Cortex of kidney (tissue), 1 donor: ENCODE results near the gene KLK7.
"Not testable (repeated sequence)": the region's sequence is repeated elsewhere in the genome, so short reads cannot be mapped to it uniquely, and the experiment has no call there.

Experiments used
- DNase-seq: peaks from one replicate; lab custom pipeline; 2025; lab: John Stamatoyannopoulos, UW

KLK7 gene

GRCh38 chr19:50975766-50976165 is 8.0 kb downstream of the KLK7 start:
- DNase-seq, result no peak

DNA sequence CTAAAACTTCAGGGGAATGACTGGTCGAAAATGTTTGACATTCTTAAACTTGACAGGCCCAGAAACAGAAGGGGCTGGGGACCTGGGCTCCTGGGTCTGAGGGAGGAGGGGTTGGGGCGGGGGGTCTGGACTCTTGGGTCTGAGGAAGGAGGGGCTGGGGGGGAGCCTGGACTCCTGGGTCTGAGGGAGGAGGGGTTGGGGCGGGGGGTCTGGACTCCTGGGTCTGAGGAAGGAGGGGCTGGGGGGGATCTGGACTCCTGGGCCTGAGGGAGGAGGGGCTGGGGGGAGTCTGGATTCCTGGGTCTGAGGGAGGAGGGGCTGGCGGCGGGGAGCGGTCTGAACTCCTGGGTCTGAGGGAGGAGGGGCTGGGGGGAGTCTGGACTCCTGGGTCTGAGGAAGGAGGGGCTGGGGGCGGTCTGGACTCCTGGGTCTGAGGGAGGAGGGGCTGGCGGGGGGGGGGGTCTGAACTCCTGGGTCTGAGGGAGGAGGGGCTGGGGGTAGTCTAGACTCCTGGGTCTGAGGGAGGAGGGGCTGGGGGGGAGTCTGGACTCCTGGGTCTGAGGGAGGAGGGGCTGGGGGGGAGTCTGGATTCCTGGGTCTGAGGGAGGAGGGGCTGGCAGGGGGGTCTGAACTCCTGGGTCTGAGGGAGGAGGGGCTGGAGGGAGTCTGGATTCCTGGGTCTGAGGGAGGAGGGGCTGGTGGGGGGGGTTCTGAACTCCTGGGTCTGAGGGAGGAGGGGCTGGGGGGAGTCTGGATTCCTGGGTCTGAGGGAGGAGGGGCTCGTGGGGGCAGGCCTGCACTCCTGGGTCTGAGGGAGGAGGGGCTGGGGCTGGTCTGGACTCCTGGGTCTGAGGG is 8.8 kb downstream of the KLK7 start:
- DNase-seq, result no peak

GRCh38 chr19:50972795-50973376 is 10.8 kb downstream of the KLK7 start:
- no peak for DNase-seq

- DNase-seq, result not testable (repeated sequence)
Observed at GRCh38 chr19:50969810-50970209, 13.9 kb downstream of the KLK7 start.

GRCh38 chr19:50969413-50969760 is 14.3 kb downstream of the KLK7 start, which contains the start of gene KLK6:
Gene KLK6, minus strand, starts transcription at chr19:50969591. Its CDS starts 1,487 bp downstream, at chr19:50968104.
- no peak for DNase-seq

DNA sequence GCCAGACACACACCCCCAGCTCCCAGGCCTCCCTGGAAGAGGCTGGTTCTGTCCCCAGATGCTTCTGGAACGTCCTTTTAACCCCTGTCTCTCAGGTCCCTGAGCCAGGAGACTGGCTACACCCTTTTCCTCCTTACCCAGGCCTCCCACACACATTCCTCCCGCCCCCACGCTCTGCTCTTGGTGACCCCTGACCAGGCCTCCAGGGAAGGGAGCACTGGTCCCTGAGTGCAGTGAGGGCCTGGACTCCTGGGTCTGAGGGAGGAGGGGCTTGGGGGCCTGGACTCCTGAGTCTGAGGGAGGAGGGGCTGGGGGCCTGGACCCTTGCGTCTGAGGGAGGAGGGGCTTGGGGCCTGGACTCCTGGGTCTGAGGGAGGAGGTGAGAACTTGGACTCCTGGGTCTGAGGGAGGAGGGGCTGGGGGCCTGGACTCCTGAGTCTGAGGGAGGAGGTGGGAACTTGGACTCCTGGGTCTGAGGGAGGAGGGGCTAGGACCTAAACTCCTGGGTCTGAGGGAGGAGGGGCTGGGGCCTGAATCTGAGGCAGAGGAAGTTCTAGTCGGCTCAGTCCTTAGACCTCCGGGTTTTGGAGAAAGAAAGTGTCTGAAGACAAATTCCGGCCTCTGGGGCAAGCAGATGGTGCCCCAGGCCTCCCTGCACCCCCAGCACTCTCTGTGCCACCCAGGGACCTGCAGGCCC is 14.9 kb downstream of the KLK7 start:
- DNase-seq, result no peak

DNA sequence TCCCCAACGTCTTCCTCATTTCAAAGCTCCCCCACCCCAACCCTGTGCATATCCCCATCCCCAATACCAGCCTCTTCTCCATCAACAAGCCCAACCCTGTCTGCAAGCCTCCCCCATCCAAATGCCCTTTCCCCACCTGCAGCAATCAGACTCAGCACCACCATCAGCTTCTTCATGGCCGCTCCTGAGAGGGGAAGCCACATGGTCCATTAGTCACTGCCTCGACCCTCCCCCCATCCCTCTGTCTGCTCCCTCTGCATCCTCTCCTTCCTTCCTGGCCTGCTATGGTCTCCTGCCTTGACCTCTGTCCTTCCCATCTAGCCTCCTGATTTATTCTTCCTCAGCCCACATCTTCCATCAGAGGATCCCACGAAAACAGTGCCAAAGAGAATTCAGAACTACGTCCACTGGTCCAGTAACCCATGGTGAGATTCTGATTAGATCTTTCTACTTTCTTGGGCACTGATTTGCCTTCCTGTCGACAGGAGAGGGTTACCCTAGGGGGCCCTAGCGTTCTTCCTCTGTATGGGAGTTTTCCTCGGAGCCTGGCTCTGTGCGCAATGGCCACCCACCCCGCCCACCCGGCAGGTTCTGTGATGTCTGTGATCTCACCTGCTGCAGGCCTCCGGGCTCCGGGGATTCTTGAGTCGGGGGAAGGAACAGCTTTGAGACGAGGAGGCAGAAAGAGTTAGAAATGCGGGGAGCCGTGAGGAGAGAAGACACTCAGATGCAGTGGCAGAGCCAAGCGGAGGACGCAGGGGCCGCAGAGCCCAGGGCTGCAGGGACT is 15.6 kb downstream of the KLK7 start:
- DNase-seq, result no peak

- DNase-seq, result no peak
Observed at GRCh38 chr19:50964266-50964665, 19.5 kb downstream of the KLK7 start.

GRCh38 chr19:50963381-50963780 is 20.3 kb downstream of the KLK7 start:
- DNase-seq, result no peak

DNA sequence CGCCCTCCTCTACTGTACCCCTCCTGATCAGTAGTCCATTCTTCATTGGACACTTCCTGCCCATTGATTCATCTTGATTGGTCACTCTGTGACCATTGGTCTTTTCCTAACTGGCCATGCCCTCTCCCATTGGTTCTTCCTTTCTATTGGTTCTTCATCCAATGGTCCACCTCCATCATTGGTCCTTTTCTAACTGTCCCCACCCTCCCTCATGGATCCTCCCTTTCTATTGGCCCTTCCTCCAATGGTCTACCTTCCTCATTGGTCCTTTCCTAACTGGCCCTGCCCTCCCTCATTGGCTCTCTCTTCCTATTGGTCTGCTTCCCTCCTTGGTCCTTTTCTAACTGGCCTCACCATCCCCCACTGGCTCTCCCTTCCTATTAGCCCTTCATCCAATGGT is 21.5 kb downstream of the KLK7 start:
- no peak for DNase-seq

DNA sequence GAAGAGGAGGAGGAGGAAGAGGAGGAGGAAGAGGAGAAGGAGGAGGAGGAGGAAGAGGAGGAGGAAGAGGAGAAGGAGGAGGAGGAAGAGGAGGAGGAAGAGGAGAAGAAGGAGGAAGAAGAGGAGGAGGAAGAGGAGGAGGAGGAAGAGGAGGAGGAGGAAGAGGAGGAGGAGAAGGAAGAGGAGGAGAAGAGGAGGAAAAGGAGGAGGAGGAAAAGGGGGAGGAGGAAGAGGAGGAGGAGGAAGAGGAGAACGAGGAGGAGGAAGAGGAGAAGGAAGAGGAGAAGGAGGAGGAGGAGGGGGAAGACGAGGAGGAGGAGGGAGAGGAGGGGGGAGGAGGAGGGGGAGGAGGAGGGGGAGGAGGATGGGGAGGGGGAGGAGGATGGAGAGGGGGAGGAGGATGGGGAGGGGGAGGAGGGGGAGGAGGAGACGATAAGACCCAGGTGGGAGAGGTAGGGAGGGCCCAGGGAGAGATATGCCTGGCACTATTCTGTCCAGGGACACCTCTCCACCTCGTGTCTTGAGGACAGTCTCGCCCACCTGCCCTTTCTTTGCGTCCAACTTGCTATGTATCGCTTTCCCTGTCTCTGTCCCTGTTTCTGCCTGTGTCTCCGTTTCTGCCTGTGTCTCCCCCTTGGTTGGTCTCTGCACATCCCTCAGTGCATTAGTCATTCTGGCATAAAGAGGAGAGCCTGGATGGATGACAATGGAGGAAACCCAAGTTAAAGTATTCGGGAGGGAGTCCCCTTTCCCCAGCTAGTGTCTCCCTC is 23.8 kb downstream of the KLK7 start:
- DNase-seq, result no peak

DNA sequence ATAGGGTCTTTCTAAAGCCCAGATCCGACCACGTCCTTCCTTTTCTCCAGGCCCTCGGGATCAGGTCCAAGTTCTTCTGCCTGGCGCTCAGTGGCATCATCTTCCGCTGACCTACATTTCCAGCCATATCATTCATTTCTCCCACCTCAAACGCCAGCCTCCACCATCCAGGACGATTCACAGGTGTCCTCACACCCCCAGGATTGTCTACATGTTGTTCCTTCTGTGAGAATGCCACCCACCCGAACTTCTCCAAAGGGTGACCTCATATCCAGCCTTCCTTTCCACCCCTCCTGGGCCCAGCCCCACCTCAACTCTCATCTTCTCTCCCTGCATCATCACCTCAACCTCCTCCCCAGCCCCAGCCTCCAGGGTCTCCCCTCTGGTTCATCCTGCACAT is 26.1 kb downstream of the KLK7 start:
- DNase-seq, result no peak

DNA sequence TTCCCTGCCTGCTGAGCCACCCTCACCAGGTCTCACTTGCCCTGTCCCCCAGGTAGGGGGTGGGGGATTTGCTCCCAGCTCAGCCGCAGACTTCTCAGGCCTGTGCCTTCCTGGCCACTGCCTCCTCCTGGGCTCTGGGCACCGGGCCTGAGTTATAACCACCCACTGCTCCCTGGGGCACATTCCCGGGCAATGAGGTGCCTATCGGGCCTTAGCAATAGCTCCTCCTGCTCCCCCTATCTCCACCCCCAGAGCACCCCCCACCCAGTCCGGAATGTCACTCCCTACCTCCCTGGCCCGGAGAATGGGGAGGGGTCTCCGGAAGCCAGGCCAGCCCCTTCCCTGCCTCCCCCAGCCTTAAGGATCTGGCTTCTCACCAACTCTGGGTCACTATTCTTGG is 30.8 kb downstream of the KLK7 start, which contains the start of gene KLK5:
KLK5 (minus strand) TSS at position 129 of the 400 bp plus-strand sequence. CDS start 381 bp downstream, outside the sequence.
- no peak for DNase-seq

DNA sequence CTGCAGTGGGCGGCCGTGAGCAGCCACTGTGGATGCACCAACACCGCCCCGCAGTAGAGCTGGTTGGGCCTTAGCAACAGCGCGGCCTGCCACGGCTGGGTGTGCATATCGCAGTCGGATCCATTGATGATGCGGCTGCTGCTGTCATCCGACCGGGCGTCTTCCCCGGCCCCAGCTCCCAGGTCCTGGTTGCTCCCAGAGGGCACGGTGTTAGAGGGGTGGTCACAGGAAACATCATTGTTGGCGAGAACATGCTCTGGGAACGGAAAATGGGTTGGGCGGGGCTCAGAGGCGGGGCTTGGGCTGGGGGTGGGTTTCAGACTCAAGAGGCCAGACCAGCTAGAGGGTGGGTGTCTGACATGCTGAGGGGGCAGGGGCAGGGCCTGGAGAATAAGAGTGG is 33.9 kb downstream of the KLK7 start:
- DNase-seq, result no peak

- no peak for DNase-seq
Observed at GRCh38 chr19:50947123-50947522, 36.6 kb downstream of the KLK7 start.

DNA sequence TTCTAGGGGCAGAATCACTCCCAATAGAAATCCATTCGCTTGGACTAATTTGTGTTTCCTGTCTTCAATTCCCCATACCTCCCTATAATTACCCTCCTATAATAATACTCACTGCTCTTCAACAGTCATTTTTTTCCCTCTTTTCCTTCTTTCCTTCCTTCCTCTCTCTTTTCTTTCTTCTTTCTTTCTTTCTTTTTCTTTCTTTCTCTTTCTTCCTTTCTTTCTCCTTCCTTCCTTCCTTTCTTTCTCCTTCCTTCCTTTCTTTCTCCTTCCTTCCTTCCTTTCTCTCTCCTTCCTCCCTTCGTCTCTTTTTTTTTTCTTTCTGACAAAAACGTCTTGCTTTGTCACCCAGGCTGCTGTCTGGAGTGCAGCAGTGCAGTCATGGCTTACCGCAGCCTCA is 38.9 kb downstream of the KLK7 start:
- DNase-seq, result no peak

GRCh38 chr19:50943074-50943828 is 40.5 kb downstream of the KLK7 start:
- no peak for DNase-seq

DNA sequence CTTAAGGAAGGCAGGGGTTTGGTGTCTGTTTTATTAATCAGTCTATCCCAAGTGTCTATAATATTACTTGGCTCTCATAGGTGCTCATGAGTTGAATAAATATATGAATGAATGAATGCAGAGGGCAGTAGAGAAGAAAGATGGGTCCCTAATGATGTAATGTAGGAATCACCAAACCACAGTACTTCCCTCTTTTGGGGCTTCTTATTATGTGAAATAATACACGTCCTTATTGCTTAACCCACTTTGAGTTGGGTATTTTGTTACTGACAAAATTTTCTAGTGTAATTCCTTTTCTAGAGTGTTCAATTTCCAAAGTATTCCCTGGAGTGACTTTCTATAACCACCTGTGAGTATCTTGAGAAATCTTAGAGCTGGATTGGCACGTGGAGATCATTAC is 44.1 kb downstream of the KLK7 start:
- DNase-seq, result no peak

DNA sequence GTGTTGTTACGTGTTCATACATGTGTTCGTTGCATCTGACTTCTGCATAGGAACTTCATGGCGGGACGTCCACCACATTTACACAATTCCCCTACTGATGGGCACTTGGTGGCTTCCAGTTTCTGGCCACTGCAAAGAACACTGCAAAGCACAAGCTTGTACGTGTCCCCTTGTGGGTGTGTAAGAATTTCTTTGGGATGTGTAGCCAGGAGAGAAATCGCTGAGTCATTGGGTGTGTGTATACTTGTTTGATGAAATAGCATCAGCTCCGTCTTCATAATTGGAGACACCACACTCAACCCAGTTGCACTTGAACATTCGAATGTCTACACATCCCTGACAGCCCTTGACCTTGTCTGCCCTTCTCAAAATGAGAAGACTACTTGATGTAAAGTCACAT is 50.1 kb downstream of the KLK7 start:
- no peak for DNase-seq

DNA sequence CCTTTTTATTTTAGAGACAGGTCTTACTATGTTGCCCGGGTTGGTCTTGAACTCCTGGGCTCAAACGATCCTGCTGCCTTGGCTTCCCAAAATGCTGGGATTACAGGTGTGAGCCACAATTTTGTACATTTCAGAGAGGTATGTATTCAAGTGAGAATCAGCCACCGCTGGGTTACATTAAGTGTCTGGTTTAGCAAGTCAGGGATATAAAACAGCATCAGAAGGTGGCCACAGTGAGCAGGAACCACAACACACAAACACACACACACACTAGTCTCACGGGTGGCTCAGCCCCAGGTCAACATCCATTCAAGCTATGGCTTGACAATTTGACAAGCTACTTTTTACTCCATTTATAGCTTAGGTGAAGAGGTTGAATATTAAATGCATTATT is 51.0 kb downstream of the KLK7 start:
- no peak for DNase-seq
